Pulmonary artery endothelial cell (primary cell): Measurements from ENCODE around the gene PYGO2. TPM values are rescaled to one million over a fixed set of nuclear protein-coding genes. Genes with fewer than 3 reads are reported as not detected.

Experiments used
- DNase-seq: peaks from one replicate; pipeline ENCODE4 v3.0.0-alpha.2; 2011; ENCODE audit warnings: low read depth, low spot score
- total RNA-seq: library from RNA; depleted of rRNA; stranded (reverse); fragments of >200 nt; gene quantifications from 2 replicates; pipeline ENCODE4 v1.2.3, GENCODE V29; 2014

Gene PYGO2
- total RNA-seq, 1 donor from 2014 or later, result 6.3 TPM

GRCh38 chr1:154963643-154964042 is 2.1 kb upstream of the PYGO2 start:
- no peak for DNase-seq

GRCh38 chr1:154962795-154963330 is 1.3 kb upstream of the PYGO2 start:
- no peak for DNase-seq

- no peak for DNase-seq
Observed at GRCh38 chr1:154962156-154962749, 671 bp upstream of the PYGO2 start.

- no peak for DNase-seq
Observed at GRCh38 chr1:154960446-154961136, 991 bp downstream of the PYGO2 start.

- no peak for DNase-seq
Observed at GRCh38 chr1:154959426-154959780, 2.2 kb downstream of the PYGO2 start.

GRCh38 chr1:154958681-154959425 is 2.7 kb downstream of the PYGO2 start:
- DNase-seq, result no peak

GRCh38 chr1:154958036-154958435 is 3.5 kb downstream of the PYGO2 start:
- DNase-seq, result no peak

- no peak for DNase-seq
Observed at GRCh38 chr1:154957091-154957657, 4.4 kb downstream of the PYGO2 start.

- no peak for DNase-seq
Observed at GRCh38 chr1:154956544-154956941, 5.0 kb downstream of the PYGO2 start.

GRCh38 chr1:154955718-154956543 is 5.7 kb downstream of the PYGO2 start, which contains the start of gene PBXIP1:
PBXIP1 (minus strand) TSS chr1:154956099; CDS start chr1:154953721, 2,378 bp downstream.
- peak; percentile 67 for DNase-seq

- peak; percentile 73 for DNase-seq
Observed at GRCh38 chr1:154955039-154955717, 6.4 kb downstream of the PYGO2 start.

- no peak for DNase-seq
Observed at GRCh38 chr1:154954541-154954940, 7.0 kb downstream of the PYGO2 start.

GRCh38 chr1:154953611-154954038 is 8.0 kb downstream of the PYGO2 start:
- DNase-seq, result no peak

GRCh38 chr1:154952664-154953063 is 8.9 kb downstream of the PYGO2 start:
- DNase-seq, result no peak

GRCh38 chr1:154951901-154952657 is 9.5 kb downstream of the PYGO2 start:
- no peak for DNase-seq

- DNase-seq, result no peak
Observed at GRCh38 chr1:154948079-154948478, 13.5 kb downstream of the PYGO2 start.

GRCh38 chr1:154945962-154946850 is 15.4 kb downstream of the PYGO2 start:
- no peak for DNase-seq

- DNase-seq, result no peak
Observed at GRCh38 chr1:154945160-154945961, 16.2 kb downstream of the PYGO2 start.
